HTERT RPE-1 (cell line): ENCODE measurements around the gene FCN3.
"Not testable (repeated sequence)": the region's sequence is repeated elsewhere in the genome, so short reads cannot be mapped to it uniquely, and the experiment has no call there.

Experiments
- in situ Hi-C: fragments of 300-500 bp; cut with MboI; formaldehyde crosslinking; loops from 4 replicates; pipeline ENCODE4 v1.14.3; 2020; ENCODE audit warnings: low sequenced_read_pairs

FCN3 gene

DNA sequence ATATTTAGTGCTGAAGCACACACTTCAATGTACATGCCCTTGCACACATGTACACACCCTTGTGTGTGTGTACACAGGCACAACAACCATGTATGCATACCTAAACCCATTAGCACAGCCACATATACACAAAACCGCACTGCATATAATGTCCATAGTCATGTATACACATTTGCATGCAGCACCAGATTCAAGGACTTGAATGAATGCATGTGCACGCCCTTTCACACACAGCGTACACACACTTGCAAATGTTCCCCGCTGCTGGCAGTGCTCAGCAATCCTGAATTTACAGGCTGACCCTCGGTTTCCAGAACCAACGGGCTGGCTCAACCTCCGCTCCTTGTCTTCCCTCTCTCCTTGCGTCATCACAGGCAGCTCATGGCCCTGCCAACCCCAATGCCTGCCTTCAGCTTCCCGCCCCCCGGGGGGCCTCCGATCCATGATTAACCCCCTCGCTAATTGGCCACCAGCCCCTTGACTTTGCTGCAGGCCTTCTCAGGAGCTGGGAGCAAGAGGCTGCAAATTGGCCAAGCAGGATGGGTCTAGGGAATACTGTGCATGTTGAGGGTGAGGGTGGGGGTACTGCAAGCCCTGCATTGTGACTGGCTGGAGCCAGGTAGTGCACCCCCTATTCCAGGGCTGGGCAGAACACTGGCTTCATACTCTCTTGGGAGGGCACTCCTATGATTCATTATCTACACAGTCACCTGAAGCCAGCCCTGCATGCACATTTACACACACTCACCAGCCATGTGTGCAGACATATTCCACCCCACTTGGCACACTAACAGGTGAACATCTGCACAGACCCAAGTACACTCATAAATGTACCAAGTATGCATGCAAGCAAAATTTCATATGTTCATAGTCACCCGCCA lies 25.7 kb upstream of the FCN3 start:
- in situ Hi-C loops, result no loop called here

DNA sequence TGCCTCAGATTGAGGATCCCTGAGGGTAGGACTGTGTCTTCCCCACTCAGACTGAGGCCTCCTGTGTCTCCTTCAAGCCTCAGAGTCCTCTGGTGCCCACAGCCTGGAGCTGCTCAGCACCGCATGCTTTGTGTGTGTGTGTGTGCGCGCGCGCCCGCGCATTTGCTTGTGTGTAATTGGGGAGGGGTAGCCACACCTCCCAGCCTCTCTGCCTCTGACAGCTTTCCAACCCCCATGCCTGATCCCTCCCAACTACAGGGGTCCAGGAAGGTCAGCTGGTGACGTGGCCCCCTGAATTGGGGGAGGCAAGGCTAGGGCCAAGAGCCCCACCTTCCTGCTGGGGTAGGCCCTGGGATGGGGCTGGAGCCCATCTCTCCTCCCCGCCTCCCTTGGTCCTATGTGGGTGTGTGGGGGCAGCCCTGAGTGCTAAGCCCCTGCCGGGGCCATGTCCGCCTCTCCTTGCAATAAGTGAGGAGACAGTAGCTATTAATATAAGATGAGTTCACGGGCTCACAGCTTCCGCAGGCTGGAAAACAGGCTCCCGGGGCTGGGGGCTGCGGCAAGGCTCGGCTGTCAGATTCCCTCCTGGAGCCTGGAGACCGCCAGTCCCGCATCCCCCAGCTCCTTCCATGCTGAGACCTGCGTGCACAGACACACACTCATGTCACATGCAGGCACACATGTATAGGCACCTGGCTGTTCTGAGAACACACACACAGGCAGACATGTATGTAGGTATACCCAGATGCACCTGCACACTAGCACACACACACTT lies 24.8 kb upstream of the FCN3 start:
- in situ Hi-C loops, result no loop called here

DNA sequence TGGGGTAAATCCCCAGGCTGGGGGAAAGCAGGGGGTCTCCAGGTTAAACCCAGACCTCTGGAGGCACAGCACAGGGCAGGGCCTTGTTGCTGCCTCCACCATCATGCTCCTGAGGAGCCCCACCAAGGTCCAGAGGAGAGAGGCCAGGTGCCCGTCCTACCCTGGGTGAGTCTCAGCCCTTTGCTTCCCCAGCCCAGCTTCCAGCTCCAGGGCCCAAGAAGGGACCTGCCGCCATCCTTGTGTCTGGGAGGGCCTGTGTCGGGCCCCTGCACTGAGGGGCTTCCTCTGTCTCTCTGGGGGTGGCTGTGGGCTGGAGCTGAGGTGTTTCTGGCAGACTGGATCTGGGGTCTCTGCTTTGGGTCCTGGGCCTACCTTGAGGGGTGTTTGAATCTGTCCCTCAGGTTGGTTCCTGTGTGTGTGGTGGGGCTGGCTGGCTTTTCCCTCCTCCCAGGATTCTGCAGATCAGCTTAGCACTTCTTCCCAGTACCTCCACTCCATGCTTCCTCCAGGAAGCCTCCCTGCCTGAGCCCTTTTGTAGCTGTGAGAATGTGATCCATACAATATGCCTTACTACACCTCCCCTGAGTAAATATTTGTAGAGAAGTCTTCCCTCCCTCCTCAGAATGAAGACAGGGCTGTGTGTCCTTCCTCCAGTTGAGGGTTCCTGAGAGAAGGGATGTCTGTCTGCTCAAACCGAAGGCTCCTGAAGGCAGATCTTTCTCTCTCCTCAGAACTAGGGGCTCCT lies 24.0 kb upstream of the FCN3 start:
- in situ Hi-C loops, result no loop called here

DNA sequence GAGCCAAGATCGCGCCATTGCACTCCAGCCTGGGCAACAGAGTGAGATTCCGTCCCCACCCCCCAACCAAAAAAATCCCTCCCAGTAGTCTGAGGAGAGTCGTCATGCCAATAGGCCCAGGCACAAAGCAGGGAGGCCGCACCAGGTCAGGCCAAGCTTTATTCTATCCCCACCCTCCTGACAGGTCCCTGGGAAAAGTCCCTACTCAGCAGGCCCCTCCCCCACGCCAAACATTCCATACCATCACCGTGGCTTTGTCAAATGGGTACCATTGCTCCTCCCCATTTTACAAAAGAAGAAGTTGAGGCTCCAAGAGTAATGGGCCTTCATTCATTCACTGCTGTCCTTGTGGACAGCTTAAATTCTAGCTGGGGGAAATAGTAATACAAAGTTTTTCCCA lies 23.1 kb upstream of the FCN3 start:
- in situ Hi-C loops, result no loop called here

DNA sequence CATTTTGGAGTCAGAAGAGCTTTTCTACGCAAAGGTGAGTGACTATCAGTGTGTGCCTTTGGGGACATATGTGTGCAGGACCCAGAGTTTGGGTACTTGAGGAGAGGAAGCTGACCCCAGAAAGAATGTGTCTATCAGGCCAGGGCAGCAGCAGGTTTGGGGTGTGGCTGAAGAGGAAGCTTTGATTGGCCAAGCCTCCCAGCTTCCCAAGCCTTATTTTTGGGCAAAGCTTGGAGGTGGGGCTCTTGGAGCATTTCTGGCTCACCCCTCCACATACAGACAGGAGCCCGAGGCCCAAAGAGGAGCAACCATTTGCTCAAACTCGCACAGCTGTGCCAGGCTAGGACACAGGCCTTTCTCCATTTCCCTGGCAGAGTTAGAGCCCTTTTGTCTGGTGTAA lies 22.5 kb upstream of the FCN3 start:
- in situ Hi-C loops, result no loop called here

DNA sequence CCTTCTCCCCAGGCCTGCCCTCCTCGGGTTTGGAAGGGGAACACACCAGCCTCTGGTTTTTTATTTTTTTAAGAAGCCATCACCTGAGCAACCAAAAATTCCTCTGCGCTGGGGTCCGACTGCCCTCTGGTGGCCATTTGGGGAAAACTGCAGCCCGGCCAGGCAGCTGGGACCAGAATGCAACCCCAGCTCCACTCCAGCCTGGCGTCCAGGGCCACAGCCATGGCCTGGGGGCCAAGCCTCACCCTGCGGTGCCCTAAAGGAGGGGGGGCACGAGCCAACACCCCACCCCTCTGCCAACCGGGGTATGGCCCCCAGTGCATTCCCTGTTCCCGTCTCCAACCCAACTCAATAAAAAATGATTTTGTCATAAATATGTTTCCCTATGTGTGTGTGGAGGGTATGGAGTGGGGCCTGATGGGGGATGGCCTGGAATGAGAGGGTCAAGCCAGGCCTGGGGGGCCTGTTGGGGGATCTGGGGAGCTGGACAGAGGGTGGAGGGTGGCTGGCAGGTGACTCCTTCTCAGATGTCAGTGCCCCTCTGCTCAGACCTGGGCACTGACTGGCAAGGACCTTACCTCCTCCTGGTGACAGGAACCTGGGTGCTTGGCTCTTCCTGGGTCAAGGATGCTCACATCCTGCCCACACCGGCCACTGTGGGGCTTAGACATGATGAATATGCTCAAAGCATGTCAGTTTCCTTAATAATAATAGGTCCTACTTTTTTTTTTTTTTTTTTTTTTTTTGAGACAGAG lies 21.0 kb upstream of the FCN3 start:
- in situ Hi-C loops, result no loop called here

DNA sequence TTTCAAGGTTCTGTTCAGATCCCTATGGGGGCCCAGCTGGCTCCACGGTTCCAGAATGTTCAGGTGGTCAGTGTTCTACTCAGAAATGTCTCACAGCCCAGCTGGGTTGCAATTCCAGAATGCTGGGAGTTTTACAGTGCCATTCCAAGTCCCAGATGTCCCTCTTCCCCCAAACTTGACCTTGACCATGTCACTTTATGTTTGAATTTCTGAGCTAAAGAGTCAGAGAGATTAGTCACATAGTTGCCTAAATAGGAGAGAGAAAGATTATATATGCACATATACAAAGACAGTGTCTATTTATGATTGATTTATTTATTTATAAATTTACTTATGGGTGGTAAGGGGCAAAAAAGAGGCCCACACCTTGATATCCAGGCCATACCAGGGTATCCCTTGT lies 20.3 kb upstream of the FCN3 start:
- in situ Hi-C loops, result no loop called here

DNA sequence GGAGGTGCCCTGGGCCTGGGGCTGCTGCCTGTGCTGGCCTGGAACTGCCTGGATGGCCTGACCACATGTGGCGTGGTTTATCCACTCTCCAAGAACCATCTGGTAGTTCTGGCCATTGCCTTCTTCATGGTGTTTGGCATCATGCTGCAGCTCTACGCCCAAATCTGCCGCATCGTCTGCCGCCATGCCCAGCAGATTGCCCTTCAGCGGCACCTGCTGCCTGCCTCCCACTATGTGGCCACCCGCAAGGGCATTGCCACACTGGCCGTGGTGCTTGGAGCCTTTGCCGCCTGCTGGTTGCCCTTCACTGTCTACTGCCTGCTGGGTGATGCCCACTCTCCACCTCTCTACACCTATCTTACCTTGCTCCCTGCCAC lies 19.6 kb upstream of the FCN3 start:
- in situ Hi-C loops, result no loop called here

DNA sequence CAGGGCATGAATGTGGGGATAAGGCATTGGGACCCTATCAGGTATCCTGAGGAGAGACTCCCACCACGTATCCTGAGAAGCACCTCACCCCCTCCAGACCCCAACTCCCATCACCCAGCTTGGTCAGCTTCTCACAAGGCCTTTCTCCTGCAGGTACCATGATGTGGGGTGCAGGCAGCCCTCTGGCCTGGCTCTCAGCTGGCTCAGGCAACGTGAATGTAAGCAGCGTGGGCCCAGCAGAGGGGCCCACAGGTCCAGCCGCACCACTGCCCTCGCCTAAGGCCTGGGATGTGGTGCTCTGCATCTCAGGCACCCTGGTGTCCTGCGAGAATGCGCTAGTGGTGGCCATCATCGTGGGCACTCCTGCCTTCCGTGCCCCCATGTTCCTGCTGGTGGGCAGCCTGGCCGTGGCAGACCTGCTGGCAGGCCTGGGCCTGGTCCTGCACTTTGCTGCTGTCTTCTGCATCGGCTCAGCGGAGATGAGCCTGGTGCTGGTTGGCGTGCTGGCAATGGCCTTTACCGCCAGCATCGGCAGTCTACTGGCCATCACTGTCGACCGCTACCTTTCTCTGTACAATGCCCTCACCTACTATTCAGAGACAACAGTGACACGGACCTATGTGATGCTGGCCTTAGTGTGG lies 19.1 kb upstream of the FCN3 start:
- in situ Hi-C loops, result no loop called here

DNA sequence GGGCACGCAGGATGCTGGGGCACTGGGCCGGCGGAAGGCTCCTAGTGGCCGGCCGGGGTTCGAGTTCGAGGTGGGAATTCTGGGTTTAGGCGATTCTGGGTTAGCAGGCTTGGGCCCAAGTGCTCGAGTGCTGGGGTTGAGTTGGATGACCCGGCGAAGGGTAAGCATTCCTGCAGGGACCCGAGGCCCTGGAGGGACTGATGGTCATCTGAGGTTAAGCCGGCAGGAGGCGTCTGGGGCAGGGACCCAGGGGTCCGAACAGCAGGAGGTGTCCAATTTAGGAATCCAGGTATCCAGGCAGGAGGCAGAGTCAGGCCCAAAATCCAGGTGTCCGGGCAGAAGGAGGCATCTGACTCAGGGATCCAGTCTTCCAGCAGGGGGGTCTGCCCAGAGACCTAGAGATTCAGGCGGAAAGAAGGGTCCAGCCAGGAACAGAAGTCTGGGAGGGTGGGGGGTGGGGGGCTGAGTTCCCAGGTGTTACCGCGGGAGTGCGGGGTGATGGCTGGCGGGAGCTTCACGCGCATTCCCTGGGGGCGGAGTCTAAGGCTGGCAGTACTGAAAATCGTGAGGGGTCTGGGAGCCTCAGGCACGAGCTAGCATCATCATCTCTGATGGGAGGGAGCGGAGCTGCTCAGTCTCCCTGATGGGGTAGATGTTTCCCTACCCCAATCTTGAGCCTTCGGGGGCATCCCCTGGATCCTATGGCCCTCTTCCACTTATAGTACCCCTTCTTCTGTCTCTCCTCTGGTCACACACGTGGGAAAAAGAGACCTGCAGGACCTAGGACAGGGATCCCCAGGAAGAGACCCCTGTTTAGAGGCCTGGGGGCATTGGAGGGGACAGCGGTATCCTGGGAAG lies 18.4 kb upstream of the FCN3 start:
- in situ Hi-C loops, result no loop called here

DNA sequence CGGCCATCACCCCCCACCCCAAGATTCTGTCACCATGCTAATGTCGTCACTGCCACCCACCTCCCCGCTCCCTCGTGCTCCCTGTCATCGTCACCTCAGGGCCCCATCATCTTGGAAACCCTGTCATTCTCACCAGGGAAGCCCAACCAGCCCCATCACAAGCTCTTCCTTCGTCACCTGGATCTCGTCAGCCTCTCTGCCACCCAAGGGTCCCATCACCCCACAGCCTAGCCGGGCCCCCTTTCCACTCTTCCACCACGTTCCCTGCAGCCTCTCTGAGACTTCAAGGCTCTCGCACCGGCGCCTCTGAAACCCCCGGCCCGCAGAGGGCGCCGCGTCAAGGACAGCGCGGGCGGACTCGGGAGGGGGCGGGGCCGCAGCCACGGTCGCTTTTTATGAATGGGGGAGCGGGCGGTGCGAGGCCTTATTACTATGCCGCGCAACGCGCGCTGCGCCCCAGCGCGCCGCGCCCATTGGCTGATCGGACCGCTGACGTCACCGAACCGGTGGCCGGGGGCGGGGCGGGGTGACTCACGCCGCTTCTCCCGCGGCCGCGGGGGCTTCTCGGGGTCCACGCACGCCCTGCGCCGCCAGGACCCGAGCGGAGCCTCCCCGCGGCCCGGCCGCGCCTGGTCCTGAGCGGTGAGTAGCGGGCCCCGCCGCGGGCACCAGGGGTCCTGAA lies 17.6 kb upstream of the FCN3 start, which contains the start of gene GPR3:
Gene GPR3 (plus strand): TSS at position 527 of the 682 bp plus-strand sequence. CDS start 1,177 bp downstream, outside the sequence.
- in situ Hi-C loops, result no loop called here

DNA sequence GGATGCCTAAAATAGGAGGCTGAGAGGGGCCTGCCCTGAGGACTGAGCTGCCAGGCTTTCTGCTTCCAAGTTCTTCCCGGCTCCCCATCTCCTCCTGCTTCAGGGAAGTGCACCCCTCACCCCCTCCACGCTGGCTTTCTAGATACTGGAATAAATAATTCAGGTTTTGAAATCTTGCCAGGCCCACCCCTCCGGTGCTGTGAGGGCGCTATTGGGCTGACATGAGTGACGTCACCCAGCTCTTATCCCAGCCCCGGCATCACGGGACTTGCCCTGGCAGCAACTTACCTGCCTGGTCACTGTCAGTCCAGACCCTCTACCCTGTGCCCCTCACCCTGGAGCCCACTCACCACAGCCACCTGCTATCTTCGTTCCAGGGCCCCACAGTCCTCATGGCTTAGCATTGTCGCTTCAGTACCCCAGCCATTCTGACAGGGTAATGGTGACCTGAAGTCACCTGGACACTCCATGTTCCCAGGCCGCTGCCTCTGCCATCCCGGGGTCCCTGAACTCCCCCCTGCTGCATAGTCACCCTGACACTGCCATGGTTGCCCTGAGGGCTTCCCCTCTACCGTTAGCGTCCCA lies 17.0 kb upstream of the FCN3 start:
- in situ Hi-C loops, result no loop called here

DNA sequence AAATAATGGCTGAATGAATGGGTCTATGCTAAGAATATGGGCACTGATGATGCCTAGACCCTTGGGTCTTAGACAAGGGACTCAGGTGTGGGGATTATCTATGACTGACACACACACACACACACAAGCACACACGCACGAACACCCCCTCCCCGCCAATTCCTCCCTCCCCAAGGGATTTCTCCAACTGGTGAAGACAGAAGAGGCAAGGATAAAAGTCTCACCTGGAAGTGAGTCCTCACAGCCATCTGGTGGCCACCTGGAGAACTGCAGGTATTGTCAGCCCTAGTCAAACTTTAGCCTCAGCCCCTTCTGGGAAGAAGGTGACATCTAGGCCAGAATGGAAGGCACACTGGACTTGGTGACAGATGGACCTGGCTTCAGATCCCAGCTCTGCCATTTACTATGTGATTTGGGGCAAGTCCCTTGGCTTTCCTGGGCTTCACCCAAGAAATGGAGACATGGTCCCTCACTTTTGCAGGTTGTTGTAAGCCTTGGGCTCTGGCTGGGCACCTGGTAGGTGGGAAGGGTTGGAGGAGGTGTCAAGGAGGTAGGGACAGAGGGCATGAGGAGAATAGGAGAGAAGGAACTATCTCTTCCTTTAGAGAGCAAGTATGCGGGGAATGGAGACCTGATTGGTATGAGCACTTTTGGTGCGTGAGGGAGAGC lies 13.8 kb upstream of the FCN3 start:
- in situ Hi-C loops, result no loop called here

DNA sequence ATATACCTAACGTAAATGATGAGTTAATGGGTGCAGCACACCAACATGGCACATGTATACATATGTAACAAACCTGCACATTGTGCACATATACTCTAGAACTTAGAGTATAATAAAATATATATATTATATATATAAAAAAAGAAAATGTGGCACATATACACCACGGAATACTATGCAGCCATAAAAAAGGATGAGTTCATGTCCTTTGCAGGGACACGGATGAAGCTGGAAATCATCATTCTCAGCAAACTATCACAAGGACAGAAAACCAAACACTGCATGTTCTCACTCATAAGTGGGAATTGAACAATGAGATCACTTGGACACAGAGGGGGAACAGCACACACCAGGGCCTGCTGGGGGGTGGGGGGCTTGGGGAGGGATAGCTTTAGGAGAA lies 10.2 kb upstream of the FCN3 start:
- in situ Hi-C loops, result not testable (repeated sequence)

DNA sequence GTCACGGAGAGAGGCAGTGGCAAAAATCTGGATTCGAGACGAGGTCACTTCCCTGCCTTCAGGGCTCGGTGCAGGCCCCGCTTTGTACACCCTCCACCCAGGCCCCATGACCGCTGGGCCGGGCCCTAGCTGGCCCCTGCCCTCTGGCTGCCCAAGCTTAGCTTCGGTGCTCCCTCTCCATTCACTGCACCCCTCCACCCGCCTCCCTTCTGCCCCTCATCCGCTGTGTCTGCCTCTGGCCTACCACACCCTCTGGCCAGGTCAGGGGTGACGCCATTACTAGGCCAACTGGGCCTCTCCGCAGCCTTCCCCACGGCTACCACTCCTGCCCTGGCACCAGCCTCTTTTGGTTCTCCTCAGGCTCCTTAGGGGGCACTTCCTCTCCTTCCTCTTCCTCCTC lies 9.0 kb upstream of the FCN3 start:
- in situ Hi-C loops, result no loop called here

DNA sequence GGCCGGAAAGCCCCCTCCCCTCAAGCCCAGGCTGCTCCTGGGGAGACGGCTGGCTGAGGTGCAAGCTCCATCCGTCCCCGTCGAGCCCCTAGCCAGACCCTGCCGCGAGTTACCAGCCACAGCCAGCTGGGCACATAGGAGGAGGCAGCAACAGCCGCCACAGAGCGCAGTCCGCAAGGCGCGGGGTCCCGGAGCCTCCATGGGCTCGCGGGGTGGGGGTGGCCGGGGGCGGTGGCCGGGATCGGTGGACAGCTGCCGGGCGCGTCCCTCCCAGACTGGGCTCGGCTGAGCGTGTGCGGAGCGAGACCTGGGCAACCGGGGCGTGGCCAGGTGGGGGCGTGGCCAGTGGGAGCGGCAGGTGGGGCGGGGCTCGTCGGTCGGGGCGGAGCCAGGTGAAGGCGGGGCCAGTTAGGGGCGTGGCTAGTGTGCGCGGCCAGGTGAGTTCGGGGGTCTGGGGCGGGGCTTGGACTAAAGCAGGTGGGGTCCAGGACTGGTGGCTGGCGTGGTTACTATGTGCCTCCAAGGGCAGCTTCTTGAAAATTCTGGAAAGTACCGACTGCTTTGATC lies 8.5 kb upstream of the FCN3 start, which contains the start of gene CD164L2:
Gene CD164L2 (minus strand): TSS at position 295 of the 567 bp plus-strand sequence. CDS start 94 bp downstream, at position 201.
- in situ Hi-C loops, result no loop called here
